NCI-H1048 (cell line): Measurements from ENCODE around the gene GCLM.
"Not testable (repeated sequence)": the region's sequence is repeated elsewhere in the genome, so short reads cannot be mapped to it uniquely, and the experiment has no call there.

Experiments used
- DNase-seq: peaks from one replicate; lab custom pipeline; 2025; lab: John Stamatoyannopoulos, UW

GCLM gene

GRCh38 chr1:93888900-93889299, 20.3 kb downstream of the GCLM start:
- DNase-seq, result no peak

GRCh38 chr1:93882269-93882668, 27.0 kb downstream of the GCLM start:
- DNase-seq, result no peak

GRCh38 chr1:93880731-93881130, 28.5 kb downstream of the GCLM start:
- no peak for DNase-seq

GRCh38 chr1:93878889-93879586, 30.2 kb downstream of the GCLM start, which contains the start of gene DNTTIP2:
DNTTIP2 (minus strand) TSS chr1:93879206; CDS start chr1:93879148, 58 bp downstream.
- DNase-seq, result peak; percentile 73

GRCh38 chr1:93878501-93878888, 30.7 kb downstream of the GCLM start:
- no peak for DNase-seq

- DNase-seq, result no peak
These were observed 31.7 kb downstream of the GCLM start for GRCh38 chr1:93877529-93877928.

GRCh38 chr1:93876244-93876643, 33.0 kb downstream of the GCLM start:
- no peak for DNase-seq

- DNase-seq, result no peak
These were observed 35.1 kb downstream of the GCLM start for GRCh38 chr1:93874025-93874651.

- DNase-seq, result no peak
These were observed 37.9 kb downstream of the GCLM start for GRCh38 chr1:93871366-93871765.

- no peak for DNase-seq
These were observed 39.6 kb downstream of the GCLM start for GRCh38 chr1:93869653-93870052.

GRCh38 chr1:93868492-93868891, 40.7 kb downstream of the GCLM start:
- DNase-seq, result not testable (repeated sequence)

GRCh38 chr1:93865253-93865652, 44.0 kb downstream of the GCLM start:
- DNase-seq, result no peak

GRCh38 chr1:93864175-93864574, 45.1 kb downstream of the GCLM start:
- no peak for DNase-seq

- not testable (repeated sequence) for DNase-seq
These were observed 51.6 kb downstream of the GCLM start for GRCh38 chr1:93857653-93858052.

- not testable (repeated sequence) for DNase-seq
These were observed 53.2 kb downstream of the GCLM start for GRCh38 chr1:93855983-93856382.

- no peak for DNase-seq
These were observed 55.3 kb downstream of the GCLM start for GRCh38 chr1:93853940-93854339.

- no peak for DNase-seq
These were observed 57.4 kb downstream of the GCLM start for GRCh38 chr1:93851878-93852277.

- no peak for DNase-seq
These were observed 57.9 kb downstream of the GCLM start for GRCh38 chr1:93851327-93851712.

- DNase-seq, result not testable (repeated sequence)
These were observed 58.4 kb downstream of the GCLM start for GRCh38 chr1:93850687-93851326.

GRCh38 chr1:93848350-93848883, 60.8 kb downstream of the GCLM start:
- DNase-seq, result no peak

GRCh38 chr1:93847811-93848288, 61.4 kb downstream of the GCLM start:
- no peak for DNase-seq

- DNase-seq, result peak; percentile 61
These were observed 62.0 kb downstream of the GCLM start for GRCh38 chr1:93846992-93847810.
